KBM-7 (cell line): ENCODE results near the gene ITSN1.
"Not testable (repeated sequence)": the region's sequence is repeated elsewhere in the genome, so short reads cannot be mapped to it uniquely, and the experiment has no call there.

Experiments
- DNase-seq: peaks from one replicate; pipeline ENCODE4 v3.0.0-alpha.2; 2015
- in situ Hi-C: fragments of 300-500 bp; cut with MboI; formaldehyde crosslinking; loops from 2 replicates; pipeline ENCODE4 v1.14.3; 2020; ENCODE audit warnings: low sequenced_read_pairs, low pct_unique_long_range_greater_than_20kb, mixed read lengths

ITSN1 gene

DNA sequence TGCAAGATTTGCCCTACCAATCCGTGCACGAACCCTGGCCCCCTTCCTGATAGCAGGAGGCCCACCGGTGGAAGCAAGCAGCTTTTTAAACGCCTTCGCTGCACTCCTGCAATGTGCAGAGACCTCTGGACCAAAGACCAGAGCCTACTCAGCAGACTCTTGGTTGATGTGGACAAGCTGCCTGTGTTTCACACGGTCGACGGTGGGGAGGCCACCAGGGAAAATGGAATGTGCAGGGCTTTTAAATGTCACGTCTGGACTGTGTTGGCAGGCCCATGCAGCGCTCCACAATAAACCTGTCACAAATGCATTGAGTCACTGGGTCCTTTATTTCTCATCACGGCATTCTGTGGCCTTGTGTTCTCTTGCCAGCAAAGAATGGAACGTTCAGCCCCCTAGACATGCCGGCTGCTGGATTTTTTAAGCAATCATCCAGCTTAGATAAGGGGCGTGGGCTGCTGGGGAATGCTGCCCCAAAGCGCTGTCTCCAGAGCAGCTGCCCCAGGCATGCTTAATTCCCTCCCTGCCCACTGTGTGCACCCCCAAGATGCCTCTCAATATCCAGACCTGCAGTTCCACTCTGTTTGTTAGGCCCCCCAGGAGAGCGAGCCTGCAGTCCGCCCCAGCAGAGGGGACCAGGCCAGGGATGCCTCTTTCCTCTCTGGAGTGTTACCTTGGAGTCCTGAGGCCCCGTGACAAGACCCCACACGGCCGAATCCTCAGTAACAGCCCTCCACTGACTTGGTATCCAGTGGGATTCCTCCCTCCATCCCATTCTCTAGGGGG is 202.0 kb downstream of the ITSN1 start:
- no peak for DNase-seq
- in situ Hi-C loops, result no loop called here

DNA sequence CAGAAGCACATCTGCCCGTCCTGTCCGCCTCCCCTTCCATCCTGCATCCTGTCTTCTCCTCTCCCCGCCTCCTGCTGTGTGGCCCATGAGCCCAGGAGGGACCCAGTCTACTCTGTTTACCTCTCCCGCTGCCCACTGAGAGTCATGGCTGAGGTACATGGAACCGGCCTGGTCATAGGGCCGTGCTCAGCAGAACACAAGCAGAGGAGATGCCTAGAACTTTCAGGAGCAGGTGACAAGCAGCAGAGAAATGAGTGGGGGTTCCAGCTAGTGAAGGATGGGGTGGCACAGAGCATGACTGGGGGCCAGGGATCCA is 202.5 kb downstream of the ITSN1 start:
- no peak for DNase-seq
- in situ Hi-C loops, result no loop called here

GRCh38 chr21:33846141-33846540 is 203.8 kb downstream of the ITSN1 start:
- no peak for DNase-seq

DNA sequence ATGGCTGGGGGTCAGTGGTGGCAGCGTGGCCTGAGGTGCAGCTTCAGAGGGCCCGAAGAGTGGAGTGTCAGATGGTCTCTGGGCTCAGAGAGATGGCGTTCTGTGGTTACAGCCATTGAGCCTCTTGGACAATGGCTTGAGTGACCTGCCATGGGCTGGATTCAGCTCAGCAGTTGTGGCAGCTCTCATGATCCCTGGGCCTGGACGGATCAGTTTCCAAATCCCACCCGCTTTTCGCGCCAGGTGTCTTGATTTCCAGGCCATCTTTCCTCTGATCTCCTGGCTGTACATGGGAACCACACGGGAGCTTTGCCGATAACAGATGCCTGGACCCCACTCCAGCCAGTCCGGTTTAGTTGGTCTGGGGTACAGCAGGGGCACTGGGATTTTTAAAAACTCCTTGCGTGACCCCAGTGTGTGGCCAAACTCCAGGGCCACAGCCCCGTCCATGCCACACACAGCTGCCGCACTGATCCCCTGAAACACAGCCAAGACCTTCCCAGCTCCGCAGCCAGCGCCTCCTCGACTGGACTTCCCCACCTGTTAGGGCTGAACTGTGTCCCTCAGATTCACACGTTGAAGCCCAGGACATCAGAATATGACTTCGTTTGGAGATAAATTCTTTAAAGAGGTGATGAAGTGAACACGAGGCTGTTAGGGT is 205.4 kb downstream of the ITSN1 start:
- no peak for DNase-seq
- in situ Hi-C loops, result no loop called here

More at GRCh38 chr21:33846141-33846540, 203.8 kb downstream of the ITSN1 start:
- in situ Hi-C loops, result no loop called here

DNA sequence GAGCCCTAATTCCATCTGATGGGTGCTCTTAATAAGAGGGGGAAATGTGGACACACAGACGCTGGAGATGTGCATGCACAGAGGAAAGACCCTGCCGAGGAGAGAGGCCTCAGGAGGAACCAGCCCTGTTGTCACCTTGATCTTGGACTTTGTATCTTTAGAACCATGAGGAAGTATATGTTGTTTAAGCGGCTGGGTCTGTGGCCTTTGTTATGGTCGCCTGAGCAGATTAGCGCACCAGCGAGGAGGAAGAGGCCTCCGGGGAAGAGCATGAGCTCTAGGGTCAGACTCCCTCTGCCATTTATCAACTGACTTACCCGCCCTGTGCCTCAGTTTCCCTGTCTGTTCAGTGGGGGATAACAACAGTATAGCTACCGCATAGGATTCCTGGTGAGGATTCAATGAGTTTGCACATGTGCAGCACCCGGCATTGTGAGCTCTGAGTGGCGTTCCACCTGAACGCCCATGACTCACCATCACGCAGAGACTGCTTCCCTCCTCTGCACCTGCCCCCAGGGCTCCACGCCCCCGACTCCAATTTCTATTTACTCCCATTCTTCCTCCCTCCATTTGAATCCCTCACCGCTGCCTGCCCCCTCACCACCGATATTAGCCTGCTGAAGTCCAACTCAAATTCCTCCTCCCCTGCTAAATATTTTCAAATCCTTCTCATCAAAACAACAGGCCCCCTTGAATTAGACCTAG is 206.1 kb downstream of the ITSN1 start:
- peak; percentile 37 for DNase-seq
- in situ Hi-C loops, result no loop called here

DNA sequence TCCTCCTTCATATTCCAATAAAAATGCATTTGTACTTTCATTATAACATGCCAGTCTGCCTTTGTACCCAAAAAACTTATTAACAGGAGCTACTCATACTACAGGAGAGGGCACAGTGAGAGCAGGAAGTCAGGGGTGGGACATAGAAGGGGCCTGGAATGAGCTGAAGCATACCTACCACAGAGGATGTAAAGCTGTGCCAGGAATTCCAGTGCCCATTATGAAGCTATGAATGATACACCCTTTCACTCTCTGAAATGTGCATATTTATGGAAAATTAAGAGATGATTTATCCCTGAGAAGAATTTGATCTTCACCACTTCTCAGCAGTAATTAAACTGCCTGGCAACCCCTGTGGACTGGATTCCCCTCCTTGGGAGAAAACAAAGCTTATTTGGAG is 207.5 kb downstream of the ITSN1 start:
- DNase-seq, result no peak
- in situ Hi-C loops, result no loop called here

- in situ Hi-C loops, result no loop called here
- no peak for DNase-seq
These were observed 208.1 kb downstream of the ITSN1 start for GRCh38 chr21:33850401-33850800.

- no peak for DNase-seq
- in situ Hi-C loops, result no loop called here
These were observed 208.7 kb downstream of the ITSN1 start for GRCh38 chr21:33850985-33851384.

DNA sequence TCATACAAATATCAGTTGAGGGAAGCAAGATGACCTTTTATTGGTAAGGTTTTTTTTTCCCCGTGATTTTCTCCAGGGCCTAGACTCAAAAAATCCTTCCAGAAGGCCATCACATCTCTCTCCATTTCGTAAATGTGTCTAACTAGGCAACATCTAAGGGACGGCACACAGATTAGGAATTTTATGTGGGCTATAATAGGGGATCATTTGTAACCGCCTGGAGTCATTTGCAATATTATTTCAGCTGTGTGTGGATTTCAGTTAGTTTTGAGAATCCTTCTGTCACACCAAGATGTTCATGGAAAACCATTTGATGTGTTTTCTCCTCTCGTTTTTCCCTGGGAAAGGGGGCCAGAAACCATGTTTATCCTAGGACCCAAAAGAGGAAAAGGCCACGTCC is 210.2 kb downstream of the ITSN1 start:
- no peak for DNase-seq
- in situ Hi-C loops, result no loop called here

GRCh38 chr21:33854604-33855003 is 212.3 kb downstream of the ITSN1 start:
- in situ Hi-C loops, result no loop called here
- no peak for DNase-seq

GRCh38 chr21:33855190-33855589 is 212.9 kb downstream of the ITSN1 start:
- in situ Hi-C loops, result no loop called here
- no peak for DNase-seq

GRCh38 chr21:33856893-33857527 is 214.7 kb downstream of the ITSN1 start:
- in situ Hi-C loops, result no loop called here
- DNase-seq, result no peak

GRCh38 chr21:33857846-33858666 is 215.8 kb downstream of the ITSN1 start:
- in situ Hi-C loops, result no loop called here

GRCh38 chr21:33858667-33859372 is 216.5 kb downstream of the ITSN1 start:
- no peak for DNase-seq
- in situ Hi-C loops, result no loop called here

More at GRCh38 chr21:33857846-33858666, 215.8 kb downstream of the ITSN1 start:
- no peak for DNase-seq

DNA sequence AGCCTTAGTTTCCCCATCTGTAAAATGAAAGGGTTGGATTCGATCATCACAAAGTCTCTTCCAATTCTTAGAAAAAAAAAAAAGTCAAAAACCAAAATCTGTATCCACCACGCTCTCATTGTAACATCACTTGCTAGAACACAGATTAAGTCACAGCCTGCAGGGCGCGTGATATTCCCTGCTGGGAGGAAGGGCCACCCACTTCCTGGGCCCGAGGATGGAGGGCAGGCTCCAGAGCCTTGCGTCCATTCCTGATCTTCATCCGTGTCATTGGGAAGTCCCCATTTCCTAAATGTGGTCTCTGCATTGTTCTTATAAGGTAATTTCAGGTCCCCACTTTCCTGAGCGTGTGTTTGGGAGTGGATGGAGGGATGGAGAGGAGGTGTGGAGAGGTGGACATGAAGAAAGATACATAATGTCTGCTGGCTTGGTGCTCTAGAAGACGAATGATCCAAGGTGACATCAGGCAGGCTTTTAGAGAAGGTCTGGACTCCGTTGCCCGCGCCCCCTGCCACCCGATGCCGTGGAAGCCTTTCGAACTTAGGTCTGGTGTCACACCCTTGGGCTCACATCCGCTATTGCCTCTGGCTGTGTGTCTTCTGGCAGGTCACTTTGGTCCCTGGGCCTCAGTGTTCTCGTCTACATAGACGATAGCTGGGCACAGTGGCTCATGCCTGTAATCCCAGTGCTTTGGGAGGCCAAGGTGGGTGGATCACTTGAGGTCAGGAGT is 217.2 kb downstream of the ITSN1 start:
- in situ Hi-C loops, result no loop called here
- DNase-seq, result no peak

- in situ Hi-C loops, result no loop called here
- DNase-seq, result no peak
These were observed 218.1 kb downstream of the ITSN1 start for GRCh38 chr21:33860332-33860879.

DNA sequence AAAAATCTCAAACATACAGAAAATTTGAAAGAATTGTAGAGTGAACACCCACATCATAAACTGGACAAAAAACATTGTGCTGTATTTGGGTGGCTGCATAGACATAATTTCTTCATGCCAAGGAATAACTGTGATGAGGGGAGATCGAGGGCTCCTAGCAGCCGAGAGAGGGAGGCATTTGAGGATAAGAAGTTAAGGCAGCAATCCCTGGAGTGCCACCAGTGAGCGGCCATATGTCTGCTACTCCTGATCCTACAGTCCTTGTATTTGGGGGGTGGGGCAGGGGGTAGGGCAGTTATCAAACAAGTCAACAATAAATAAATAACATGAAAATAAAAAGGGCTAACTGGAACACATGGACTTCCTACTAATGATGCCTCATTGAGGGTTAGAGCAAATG is 218.8 kb downstream of the ITSN1 start:
- no peak for DNase-seq
- in situ Hi-C loops, result no loop called here

- DNase-seq, in situ Hi-C loops: not testable (repeated sequence)
These were observed 220.9 kb downstream of the ITSN1 start for GRCh38 chr21:33863191-33863590.
